ENCODE measurements around the gene RPLP2.
A peak's percentile ranks its signal among the peaks of the same experiment; 100 is the strongest.

The RPLP2 gene

DNA sequence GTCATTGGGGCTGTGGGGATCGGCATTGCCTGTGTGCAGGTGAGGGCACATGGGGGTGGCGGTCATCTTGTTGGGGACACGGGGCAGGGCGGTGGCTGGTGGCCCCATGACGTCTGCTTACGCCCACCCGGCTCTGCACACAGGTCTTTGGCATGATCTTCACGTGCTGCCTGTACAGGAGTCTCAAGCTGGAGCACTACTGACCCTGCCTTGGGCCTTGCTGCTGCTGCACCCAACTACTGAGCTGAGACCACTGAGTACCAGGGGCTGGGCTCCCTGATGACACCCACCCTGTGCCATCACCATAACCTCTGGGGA, 28.2 kb downstream of the RPLP2 start:
- DNase-seq = no peak

DNA sequence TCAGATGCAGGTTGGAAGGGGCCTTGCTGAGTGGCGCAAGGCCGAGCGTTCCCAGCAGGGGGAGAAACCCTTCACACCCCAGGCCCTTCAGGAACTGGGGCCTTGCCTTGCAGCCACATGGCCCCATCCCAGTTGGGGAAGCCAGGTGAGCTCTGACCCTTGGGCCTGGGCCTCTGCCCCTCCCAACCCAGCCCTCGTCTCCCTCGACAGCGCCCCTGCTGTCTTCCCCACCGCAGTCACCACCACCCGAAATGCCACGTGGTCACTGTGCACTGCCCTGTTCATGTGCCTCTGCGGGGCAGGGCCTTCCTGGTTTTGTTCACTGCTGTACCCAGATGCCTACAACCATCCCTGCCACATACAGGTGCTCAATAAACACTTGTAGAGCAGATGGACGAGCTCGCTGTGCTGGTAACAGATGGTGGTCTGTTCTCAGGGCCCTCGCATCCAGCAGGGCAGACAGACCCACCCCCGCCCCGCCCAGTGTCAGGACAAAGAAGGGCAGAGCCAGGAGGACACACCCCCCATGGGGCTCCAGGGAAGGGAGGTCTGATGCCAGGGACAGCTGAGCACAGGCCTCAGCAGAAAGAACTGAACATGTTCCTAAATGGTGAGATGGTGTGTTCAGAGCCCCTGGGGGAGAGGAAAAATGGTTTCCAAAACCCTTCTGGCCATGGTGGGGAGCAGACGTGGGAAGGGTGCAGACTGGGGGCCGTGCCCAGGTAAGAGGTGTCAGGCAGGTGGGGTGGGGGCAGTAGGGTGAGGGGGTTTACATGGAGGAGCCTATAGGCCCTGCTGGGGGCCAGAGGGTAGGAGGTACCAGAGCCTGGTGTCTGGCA, 28.9 kb downstream of the RPLP2 start:
- DNase-seq = no peak

DNA sequence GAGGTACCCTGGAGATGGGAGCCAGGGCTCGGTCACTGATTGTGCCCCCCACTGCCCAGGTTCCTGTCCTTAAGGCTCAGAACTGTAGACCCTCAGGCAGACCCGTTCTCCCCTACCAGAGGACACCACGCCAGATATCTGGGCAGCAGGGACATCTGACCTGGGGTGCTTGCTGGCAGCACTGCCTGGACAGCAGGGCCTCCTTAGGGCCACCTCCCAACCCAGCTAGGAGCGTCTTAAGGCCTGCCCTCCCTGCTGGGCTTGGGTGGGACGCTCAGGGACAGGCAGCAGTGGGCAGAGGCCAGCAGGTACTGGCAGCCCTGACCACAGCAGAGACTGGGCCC, 29.5 kb downstream of the RPLP2 start:
- DNase-seq = no peak

GRCh38 chr11:839875-840617, 30.3 kb downstream of the RPLP2 start:
- DNase-seq = no peak

DNA sequence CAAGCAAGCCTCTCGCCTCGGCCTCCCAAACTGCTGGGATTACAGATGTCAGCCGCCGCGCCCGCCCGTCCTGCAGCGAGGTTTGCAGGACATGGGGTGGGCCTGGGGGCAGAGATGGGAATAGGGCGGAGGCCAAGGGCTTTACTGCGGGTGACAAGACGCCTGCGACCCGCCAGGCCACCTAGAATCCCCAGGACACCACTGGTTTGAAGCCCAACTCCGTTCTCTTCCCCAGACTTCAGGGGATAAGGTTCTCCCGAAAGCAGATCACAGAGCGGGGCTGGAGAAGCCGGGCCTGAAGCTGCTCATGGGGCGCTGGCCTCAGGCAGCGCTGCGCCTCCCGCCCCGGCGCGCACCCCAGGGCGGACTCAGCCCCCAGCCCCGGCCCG, 32.2 kb downstream of the RPLP2 start:
- DNase-seq = no peak

- peak; percentile 92 for DNase-seq
Measured at GRCh38 chr11:842370-843002, 32.7 kb downstream of the RPLP2 start, which contains the start of the genes POLR2L and TSPAN4. POLR2L (minus strand) TSS chr11:842529; CDS start chr11:842508, 21 bp downstream. TSPAN4 (plus strand) TSS chr11:842852; CDS start chr11:850305, 7,453 bp downstream.

DNA sequence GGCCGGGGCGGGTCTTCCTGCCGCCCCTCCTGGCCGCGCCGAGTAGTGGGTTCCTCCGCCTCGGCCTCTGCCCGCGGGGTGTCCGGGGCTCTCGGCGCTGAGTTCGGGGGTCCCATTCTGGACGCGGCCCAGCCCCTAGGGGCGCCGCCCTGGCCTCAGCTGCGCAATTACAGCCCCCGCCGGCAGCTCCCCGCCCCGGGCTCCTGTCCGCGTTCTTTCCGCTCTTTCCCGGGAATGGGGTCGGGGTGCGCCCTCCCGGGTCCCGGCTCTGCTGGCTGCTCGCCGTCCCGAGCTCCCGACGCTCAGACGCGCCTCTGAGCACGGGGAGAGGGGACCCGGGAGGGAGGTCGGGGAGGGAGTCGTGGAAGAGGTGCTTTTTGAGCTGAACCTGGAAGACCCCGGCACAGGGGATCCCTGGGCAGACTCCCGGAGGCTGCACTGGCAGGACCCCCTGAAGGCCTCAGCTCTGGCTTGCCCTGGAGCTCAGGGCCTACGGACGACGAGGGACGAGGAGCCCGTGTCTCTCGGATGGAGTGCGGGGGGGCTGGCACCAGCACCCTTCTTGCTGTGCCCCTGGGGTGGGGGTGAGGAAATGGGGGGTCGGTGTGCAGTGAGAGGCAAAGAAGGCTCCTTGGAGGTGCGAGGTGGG, 33.4 kb downstream of the RPLP2 start:
- DNase-seq = no peak

DNA sequence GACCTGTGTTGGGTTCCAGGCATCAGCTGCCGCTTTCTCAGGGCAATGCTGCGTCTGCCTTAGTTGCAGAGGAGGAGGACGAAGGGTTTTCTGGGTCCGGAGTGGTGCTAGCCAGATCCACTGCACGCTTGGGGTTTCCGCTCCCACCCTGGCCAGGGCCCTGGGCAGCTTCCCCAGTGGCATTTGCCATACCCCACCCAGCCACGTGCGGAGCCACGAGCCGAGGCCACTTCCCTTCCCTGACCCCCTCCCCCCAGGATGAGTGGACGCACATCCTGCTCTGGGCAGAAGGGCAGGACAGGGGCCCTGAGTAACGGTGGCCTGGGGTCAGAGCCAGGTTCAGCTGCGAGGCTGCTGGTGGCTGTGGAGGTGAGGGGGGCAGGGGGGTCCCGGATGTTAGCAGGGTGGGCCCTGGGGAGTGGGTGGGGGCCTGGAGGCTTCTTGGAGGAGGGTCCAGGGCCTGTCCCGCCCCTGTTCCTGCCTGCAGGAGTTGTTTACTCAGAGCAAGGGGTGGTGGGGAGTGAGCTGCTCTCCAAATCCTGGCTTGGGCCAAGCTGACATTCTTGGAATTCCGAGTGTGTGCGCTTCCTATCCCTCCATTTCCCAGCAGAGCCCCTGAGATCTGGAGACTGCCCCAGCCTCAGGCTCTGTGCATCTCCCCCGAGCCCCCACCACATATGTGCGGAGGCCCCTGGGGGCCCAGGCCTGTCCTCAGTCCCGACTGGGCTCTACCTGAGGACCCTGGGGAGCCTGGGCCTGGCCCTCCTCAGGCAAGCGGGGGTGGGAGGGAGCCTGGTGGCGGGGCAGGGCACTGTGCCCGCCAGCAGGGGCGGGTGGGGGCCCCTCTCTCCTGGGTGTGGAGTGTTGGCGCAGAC, 34.3 kb downstream of the RPLP2 start:
- DNase-seq = peak; percentile 92

DNA sequence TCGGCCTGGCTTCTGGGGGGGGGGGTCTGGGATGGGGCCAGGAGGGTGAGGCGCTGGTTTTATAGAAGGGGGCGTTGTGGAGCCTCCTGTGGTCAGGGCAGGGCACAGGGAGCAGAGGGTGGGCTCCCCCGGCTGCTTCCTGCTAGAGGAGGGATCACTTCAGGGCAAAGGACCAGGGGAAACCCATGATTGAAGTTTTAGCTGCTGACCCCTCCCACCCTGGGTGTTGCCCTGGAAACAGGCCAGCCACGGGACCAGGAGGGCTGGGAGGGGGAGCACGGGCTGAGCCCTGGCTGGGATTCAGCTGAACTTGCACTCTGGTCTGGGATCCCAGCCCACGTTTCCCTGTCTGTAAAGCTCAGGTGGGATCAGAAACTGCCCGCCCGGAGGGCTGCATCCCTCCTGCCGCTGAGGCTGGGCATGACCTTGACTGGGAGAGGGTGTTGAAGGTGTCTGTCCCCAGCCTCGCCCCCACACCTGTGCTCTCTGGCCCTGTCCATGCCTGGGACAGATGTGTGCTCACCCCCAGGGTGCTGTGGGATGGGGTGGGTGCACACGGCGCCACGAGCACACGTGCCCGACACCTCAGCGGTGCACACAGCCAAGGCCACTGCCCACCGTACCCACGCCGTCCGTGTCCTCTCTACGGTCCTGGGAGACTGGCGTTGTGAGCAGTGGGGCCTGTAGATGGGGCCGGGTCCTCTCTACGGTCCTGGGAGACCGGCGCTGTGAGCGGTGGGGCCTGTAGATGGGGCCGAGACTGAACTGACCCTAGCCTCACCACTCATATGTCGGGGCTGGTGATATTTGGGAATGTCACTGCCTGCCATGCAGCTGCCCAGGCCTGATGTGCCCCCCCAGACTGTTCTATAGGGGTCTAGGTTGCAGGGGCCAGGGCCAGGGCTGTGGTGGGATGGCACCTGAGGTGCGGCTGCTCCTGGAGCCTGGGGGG, 35.2 kb downstream of the RPLP2 start:
- peak; percentile 96 for DNase-seq

GRCh38 chr11:845872-846495, 36.2 kb downstream of the RPLP2 start:
- DNase-seq = no peak

GRCh38 chr11:846496-847098, 36.8 kb downstream of the RPLP2 start:
- no peak for DNase-seq

- DNase-seq = no peak
Measured at GRCh38 chr11:847876-848275, 38.1 kb downstream of the RPLP2 start.

DNA sequence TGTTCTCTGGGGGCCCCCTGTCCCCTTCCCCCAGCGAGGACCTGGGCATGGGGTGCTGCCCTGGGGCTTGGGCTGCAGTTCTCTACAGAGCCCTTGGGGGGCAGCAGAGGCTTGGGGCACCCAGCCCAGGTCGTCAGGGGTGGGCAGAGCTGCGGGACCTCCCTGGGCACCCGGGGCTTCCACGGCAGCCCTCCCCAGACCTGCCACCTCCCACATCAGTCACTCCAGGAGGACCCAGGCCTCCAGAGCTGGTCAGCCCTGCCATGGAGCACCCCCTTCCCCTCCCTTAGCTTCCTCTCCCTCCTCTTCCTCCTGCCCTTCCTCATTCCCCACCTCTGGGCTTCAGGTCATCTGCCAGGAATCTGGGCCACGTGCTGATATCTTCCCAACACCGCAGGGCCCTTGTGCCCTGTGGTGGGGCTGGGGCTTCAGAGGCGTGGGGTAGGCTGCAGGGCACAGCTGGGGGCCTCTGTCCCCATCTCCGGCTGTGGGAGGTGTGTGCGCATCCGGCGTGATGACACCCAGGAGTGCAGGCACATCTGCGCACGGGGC, 38.7 kb downstream of the RPLP2 start:
- no peak for DNase-seq

- peak; percentile 77 for DNase-seq
Measured at GRCh38 chr11:849104-849824, 39.5 kb downstream of the RPLP2 start.

GRCh38 chr11:849951-850774, 40.4 kb downstream of the RPLP2 start:
- no peak for DNase-seq

- DNase-seq = no peak
Measured at GRCh38 chr11:850775-851763, 41.3 kb downstream of the RPLP2 start.

- no peak for DNase-seq
Measured at GRCh38 chr11:852762-853161, 43.0 kb downstream of the RPLP2 start.

Measured in femur (tissue), 1 donor.